ENCODE results near the gene GHRH.

The GHRH gene

GRCh38 chr20:37298190-37298939 is 36.8 kb upstream of the GHRH start:
- no peak overlapping the region for H3K4me3 ChIP-seq (ENCODE audit: control insufficient read depth, low read depth, low read length)
- DNase-seq (ENCODE audit: low read depth) = peak; percentile 83
- no peak for TF ChIP-seq CTCF (conservative IDR thresholded peaks at IDR 0.05; ENCODE audit: control insufficient read depth, insufficient read depth, low read depth, low read length)

- peak; percentile 88 for DNase-seq (ENCODE audit: low read depth)
- TF ChIP-seq CTCF (conservative IDR thresholded peaks at IDR 0.05; ENCODE audit: control insufficient read depth, insufficient read depth, low read depth, low read length) = no peak
- no peak overlapping the region for H3K4me3 ChIP-seq (ENCODE audit: control insufficient read depth, low read depth, low read length)
Measured at GRCh38 chr20:37297066-37297736, 35.6 kb upstream of the GHRH start.

GRCh38 chr20:37296371-37296770 is 34.8 kb upstream of the GHRH start:
- TF ChIP-seq CTCF (conservative IDR thresholded peaks at IDR 0.05; ENCODE audit: control insufficient read depth, insufficient read depth, low read depth, low read length) = no peak
- DNase-seq (ENCODE audit: low read depth) = no peak
- H3K4me3 ChIP-seq (ENCODE audit: control insufficient read depth, low read depth, low read length) = no peak overlapping the region

GRCh38 chr20:37295595-37295994 is 34.0 kb upstream of the GHRH start:
- no peak for DNase-seq (ENCODE audit: low read depth)
- TF ChIP-seq CTCF (conservative IDR thresholded peaks at IDR 0.05; ENCODE audit: control insufficient read depth, insufficient read depth, low read depth, low read length) = no peak
- H3K4me3 ChIP-seq (ENCODE audit: control insufficient read depth, low read depth, low read length) = no peak overlapping the region

GRCh38 chr20:37295001-37295400 is 33.4 kb upstream of the GHRH start:
- DNase-seq (ENCODE audit: low read depth) = peak; percentile 99
- no peak overlapping the region for H3K4me3 ChIP-seq (ENCODE audit: control insufficient read depth, low read depth, low read length)
- TF ChIP-seq CTCF (conservative IDR thresholded peaks at IDR 0.05; ENCODE audit: control insufficient read depth, insufficient read depth, low read depth, low read length) = no peak

- H3K4me3 ChIP-seq (ENCODE audit: control insufficient read depth, low read depth, low read length) = no peak overlapping the region
- no peak for TF ChIP-seq CTCF (conservative IDR thresholded peaks at IDR 0.05; ENCODE audit: control insufficient read depth, insufficient read depth, low read depth, low read length)
- DNase-seq (ENCODE audit: low read depth) = peak; percentile 76
Measured at GRCh38 chr20:37294262-37294981, 32.8 kb upstream of the GHRH start.
